Left colon (tissue), 2 donors: ENCODE data around the gene JCAD. TPM values are rescaled to one million over a fixed set of nuclear protein-coding genes. Genes with fewer than 3 reads are reported as not detected.
"Not testable (repeated sequence)": the region's sequence is repeated elsewhere in the genome, so short reads cannot be mapped to it uniquely, and the experiment has no call there.

ENCODE experiments used
- ATAC-seq: fragments of 200-7000 bp; cut with Tn5 transposase; one replicate; pipeline ENCODE4 v1.9.1; 2020; ENCODE audit warnings: mild to moderate bottlenecking, moderate library complexity
- DNase-seq, 2 donors: peaks; one replicate each; pipeline ENCODE4 v3.0.0-alpha.2; 2020
- intact Hi-C, 2 donors: fragments of 100-400 bp; cut with DNase I in 1 of 2; cut with micrococcal nuclease in 1 of 2; formaldehyde crosslinking; loops; one replicate each; pipeline versions ENCODE4 v1.11.2 to v1.14.0; 2022; cut with DNase I, micrococcal nuclease
- long read RNA-seq: library from polyadenylated mRNA; unstranded; transcript quantifications from one replicate; pipeline ENCODE4 v2.0.0, GENCODE V29; 2021
- total RNA-seq, 2 donors: library from RNA; stranded (reverse); fragmentation: NEBNext Ultra II Directional; extraction: Animal tissue kit (Norgen Biotek cat#: 25700); gene quantifications; one replicate each; pipeline ENCODE4 v1.2.1, GENCODE V29; 2021
- donor health status: DM: no; HTN: no; CAD: no.
- donor health status: DM: yes; HTN: yes; CAD: no.

The JCAD gene
- total RNA-seq, result 10 to 100 TPM in 1 of 2 donors, 1 to 10 TPM in 1; 1.8 to 24.7 TPM
- long read RNA-seq, partial matches to known transcripts, result 0 of 2 reads
- long read RNA-seq, other reads (novel, unspliced or antisense), result 2 of 2 reads

DNA sequence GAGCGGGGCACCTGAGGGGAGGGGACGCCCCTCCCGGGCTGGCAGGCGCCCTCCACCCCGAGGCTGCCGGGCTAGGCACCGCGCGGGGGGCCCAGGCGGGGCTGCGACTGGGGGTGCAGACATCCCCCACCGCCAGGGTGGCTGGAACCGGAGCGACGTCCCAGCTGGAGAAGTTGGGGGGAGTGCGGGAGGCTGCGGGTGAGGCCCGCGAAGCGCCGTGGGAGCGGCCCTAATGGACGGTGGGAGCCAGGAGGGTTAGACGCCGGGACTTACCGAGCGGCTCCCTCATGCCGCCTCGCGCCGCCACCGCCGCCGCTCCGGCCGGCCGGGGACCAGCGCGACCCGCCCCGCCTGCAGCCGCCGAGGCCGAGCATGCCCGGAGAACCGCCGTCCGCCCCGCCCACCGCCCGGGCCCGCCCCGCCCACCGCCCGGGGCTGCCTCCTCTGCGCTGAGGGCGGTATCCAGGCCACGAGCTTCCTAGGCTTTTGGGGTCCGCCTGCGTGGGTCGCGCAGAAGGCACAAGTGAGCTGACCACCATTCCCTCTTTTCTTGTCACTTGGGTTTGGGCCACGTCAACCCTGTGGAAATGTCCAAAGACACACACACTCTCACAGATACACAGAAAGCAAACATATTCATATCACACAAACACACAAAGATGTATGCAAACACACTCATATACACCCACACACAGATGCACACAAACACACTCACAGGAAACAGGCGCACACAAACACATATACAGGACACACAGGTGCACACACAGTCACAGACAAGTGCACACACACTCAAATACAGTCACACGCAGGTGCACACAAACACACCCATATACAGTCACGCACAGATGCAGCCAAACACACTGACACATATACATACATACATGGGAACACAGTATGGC is at the start of gene JCAD:
Gene JCAD, minus strand, starts transcription at position 378 of the 899 bp plus-strand sequence. CDS start 11,774 bp downstream, outside the sequence.
- peak; percentile 92 for ATAC-seq
- DNase-seq, result peak; percentile 51 to 67
- intact Hi-C loops, result no loop called here

DNA sequence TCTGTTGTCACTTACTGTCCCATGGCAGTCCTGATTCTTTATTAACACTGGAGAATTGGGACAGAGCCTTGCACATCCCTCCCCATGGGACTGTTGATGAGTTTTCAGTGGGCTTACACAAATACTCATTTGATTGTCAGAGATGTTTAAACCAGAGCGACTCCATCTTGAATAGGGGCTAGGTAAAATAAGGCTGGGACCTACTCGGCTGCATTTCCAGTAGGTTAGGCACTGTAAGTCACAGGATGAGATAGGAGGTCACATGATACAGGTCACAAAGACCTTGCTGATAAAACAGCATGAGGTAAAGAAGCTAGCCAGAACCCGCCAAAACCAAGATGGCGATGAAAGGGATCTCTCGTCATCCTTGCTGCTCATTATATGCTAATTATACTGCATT is 47.6 kb upstream of the JCAD start:
- intact Hi-C loops, result no loop called here
- DNase-seq, result no peak
- ATAC-seq, result no peak

GRCh38 chr10:30103595-30104320 is 44.4 kb upstream of the JCAD start:
- intact Hi-C loops, result no loop called here
- ATAC-seq (no peak), DNase-seq (no peak)

- ATAC-seq, intact Hi-C loops: not testable (repeated sequence)
These were observed 40.3 kb upstream of the JCAD start for GRCh38 chr10:30099706-30100105.

GRCh38 chr10:30099101-30099500 is 39.7 kb upstream of the JCAD start:
- intact Hi-C loops, result no loop called here
- ATAC-seq (no peak), DNase-seq (no peak)

More at GRCh38 chr10:30099706-30100105, 40.3 kb upstream of the JCAD start:
- not testable (repeated sequence) for DNase-seq

- intact Hi-C loops, result no loop called here
- DNase-seq, result no peak
- no peak for ATAC-seq
These were observed 39.2 kb upstream of the JCAD start for GRCh38 chr10:30098629-30099028.

GRCh38 chr10:30096564-30096963 is 37.2 kb upstream of the JCAD start:
- no peak for ATAC-seq
- DNase-seq, result no peak
- intact Hi-C loops, result no loop called here

DNA sequence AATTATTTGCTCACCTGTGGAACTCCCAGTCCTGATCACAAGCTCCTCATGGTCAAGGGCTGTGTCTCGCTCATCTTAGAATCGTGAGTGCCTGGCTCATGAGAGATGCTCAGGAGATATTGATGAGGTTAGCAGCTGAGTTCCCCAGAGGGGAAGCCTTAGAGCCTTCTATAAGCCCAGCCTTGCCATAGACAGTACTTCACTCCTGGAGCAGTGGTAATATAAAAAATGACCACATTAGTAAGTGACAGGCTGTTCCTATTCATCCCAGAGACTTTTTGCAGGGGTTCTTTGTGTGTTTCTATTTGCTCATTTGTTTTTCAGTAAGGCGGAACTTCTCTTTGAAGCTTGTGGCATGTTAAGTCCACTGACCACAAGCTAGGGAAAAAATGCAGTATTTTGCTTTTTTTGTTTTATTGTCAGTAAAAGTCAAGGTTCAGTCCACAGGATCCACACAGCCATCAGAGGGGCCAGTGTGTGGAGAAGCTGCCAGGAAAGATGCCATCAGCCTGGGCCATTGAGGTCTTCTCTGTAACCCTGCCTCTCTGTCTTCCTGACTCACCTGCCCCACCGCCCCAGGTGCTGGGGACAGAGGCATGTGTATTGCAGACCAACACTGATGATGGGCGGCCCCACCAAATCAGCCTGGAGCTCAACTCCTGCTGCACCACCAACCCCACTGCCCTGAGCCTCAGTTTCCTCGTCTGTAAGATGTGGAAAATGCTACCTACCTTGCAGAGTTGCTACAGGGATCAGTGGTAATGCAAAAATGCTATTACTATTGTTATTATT is 36.4 kb upstream of the JCAD start:
- DNase-seq (no peak), ATAC-seq (no peak)
- intact Hi-C loops, result no loop called here

GRCh38 chr10:30094601-30095000 is 35.2 kb upstream of the JCAD start:
- ATAC-seq (no peak), DNase-seq (no peak)
- intact Hi-C loops, result no loop called here

DNA sequence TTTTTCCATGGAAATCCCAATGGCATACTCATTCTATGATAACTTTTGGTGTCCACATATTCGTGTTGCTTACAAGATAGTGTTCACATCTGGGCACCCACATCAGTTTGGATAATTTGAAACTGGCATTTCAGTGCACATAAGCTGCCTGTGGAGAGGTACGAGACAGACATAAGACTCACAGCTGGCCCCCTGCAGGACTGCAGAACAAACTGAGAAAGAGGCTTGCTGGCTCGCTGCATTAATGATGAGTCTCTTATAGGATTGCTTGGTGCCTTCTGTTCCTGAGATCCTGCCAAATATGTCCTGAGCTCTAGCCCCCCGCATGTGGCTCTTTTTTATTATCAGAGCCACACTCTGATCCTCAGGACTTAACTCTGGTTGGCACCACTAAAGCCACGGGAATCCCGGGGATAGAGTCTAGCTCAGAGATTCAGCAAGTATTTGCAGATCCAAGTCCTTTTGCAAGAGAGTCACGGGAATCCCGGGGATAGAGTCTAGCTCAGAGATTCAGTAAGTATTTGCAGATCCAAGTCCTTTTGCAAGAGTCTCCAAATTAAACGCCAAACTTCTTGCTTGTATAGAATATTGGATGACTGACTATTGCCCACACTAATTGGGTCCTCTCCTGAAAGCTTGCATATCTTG is 34.0 kb upstream of the JCAD start:
- DNase-seq (no peak), ATAC-seq (no peak)
- intact Hi-C loops, result no loop called here

- DNase-seq (no peak), ATAC-seq (no peak)
- intact Hi-C loops, result no loop called here
These were observed 32.9 kb upstream of the JCAD start for GRCh38 chr10:30092151-30092790.

DNA sequence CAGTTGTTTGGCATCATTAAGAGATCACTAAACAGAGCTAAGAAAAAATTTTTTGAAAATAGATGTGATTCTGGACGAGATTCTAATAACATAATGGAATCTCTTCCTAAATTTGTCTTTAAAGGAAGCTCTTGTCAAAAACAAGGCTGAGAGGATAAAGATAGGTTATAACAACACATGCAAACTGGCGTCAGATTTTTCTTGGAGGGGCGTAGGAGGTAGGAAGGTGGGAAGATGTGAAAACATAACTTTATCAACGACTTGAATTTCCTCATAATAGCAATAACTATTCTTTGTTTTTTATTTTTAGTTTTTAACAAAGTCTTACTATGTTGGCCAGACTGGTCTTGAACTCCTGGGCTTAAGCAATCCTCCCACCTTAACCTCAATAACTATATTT is 31.8 kb upstream of the JCAD start:
- ATAC-seq (no peak), DNase-seq (no peak)
- intact Hi-C loops, result no loop called here

GRCh38 chr10:30088178-30088577 is 28.8 kb upstream of the JCAD start:
- no peak for ATAC-seq
- DNase-seq, result no peak
- intact Hi-C loops, result no loop called here

DNA sequence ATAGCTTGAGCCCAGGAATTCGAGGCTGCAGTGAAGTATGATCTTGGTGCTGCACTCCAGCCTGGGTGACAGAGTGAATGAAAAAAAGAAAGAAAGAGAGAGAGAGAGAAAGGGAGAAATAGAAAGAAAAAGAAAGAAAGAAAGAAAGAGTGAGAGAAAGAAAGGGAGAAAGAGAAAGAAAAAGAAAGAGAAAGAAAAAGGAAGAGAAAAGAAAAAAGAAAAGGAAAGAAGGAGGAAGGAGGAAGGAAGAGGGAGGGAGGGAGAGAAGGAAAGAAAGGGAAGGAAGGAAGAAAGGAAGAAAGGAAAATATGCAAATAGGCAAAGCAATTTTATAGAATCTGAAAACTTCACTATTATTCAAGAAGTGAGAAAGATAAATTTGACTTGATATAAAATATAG is 24.5 kb upstream of the JCAD start:
- ATAC-seq, result no peak
- intact Hi-C loops, result no loop called here
- DNase-seq, result no peak

DNA sequence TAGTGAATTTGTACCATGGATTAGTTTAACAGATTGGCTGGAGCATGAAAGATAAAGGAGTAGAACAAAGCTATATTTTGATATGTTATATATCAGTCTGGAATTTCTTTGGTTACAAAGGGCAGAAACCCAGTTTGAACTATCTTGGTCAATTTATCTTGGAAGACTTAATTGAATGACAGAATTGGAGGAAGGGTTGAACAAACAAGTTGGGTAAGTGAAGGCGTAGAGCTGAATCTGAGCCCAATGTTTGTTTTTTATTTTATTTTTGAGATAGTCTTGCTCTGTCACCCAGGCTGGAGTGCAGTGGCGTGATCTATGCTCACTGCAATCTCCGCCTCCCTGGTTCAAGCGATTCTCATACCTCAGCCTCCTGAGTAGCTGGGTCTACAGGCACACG is 21.8 kb upstream of the JCAD start:
- DNase-seq, result no peak
- no peak for ATAC-seq
- intact Hi-C loops, result no loop called here

GRCh38 chr10:30080161-30080560 is 20.8 kb upstream of the JCAD start:
- intact Hi-C loops, result no loop called here
- ATAC-seq (no peak), DNase-seq (no peak)

- DNase-seq, result no peak
- intact Hi-C loops, result no loop called here
- ATAC-seq, result no peak
These were observed 20.0 kb upstream of the JCAD start for GRCh38 chr10:30079408-30079807.

DNA sequence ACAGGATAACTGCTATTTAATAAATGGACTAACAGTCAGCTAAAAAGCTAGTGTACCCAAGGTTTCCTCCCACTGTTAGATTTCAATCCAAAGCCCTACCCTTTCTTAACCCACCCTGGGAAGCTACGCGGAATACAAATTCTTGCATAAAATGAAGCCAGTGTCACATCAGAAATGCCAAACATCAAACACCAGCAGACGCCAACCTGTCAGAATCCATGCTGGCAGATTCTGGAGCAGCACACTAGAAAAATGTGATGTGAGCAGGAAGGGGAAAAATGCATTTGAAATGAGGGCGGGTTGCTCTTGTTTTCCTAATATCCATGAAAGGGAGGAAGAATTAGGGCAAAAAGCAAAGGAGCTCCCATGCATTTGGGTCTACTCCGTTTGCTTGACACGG is 16.1 kb upstream of the JCAD start:
- ATAC-seq (no peak), DNase-seq (no peak)
- intact Hi-C loops, result no loop called here
